ENCODE data around the gene ZNF784. TPM values are rescaled to one million over a fixed set of nuclear protein-coding genes. Genes with fewer than 3 reads are reported as not detected.

Gene ZNF784
- total and polyA plus RNA-seq, 2 of the 13 experiments (the other 11 are each of a cell fraction or from before 2014, with no cell fraction given): 4.1 to 4.2 TPM

- TF ChIP-seq MNT (IDR thresholded peaks at IDR 0.05) (peak; percentile 19; the same call in 1 of the 2 replicates), MXI1 (IDR thresholded peaks at IDR 0.05; ENCODE audit: borderline replicate concordance, low read depth, low read length) (peak; percentile 88; the same call in 2 of the 3 replicates), NCOR1 (IDR thresholded peaks at IDR 0.05; ENCODE audit: borderline replicate concordance, low read length) (no peak; the same call in 1 of the 2 replicates), NR2C2 (CRISPR knock-in tag; IDR thresholded peaks at IDR 0.05; ENCODE audit: borderline replicate concordance) (peak; percentile 67), GTF2F1 (IDR thresholded peaks at IDR 0.05; ENCODE audit: low read length) (no peak), ZC3H4 (CRISPR knock-in tag; IDR thresholded peaks at IDR 0.05; ENCODE audit: borderline replicate concordance) (no peak), STAT5B (CRISPR knock-in tag; IDR thresholded peaks at IDR 0.05) (0 out of 2 replicates have a peak, but pooled peaks have one; percentile 19), ZNF274 (CRISPR knock-in tag; IDR thresholded peaks at IDR 0.05) (no peak), ZNF264 (CRISPR knock-in tag; IDR thresholded peaks at IDR 0.05) (no peak), POGZ (CRISPR knock-in tag; IDR thresholded peaks at IDR 0.05) (0 out of 2 replicates have a peak, but pooled peaks have one; percentile 40), HNRNPK (IDR thresholded peaks at IDR 0.05; ENCODE audit: low read depth, low read length, poor library complexity, severe bottlenecking) (no peak), ZNF547 (CRISPR knock-in tag; IDR thresholded peaks at IDR 0.05) (no peak; the same call in 1 of the 2 replicates), PBX3 (CRISPR knock-in tag; IDR thresholded peaks at IDR 0.05; ENCODE audit: borderline replicate concordance) (no peak), ZNF577 (CRISPR knock-in tag; IDR thresholded peaks at IDR 0.05; ENCODE audit: borderline replicate concordance, low read depth) (no peak)
- TF ChIP-seq, protein P1, sequence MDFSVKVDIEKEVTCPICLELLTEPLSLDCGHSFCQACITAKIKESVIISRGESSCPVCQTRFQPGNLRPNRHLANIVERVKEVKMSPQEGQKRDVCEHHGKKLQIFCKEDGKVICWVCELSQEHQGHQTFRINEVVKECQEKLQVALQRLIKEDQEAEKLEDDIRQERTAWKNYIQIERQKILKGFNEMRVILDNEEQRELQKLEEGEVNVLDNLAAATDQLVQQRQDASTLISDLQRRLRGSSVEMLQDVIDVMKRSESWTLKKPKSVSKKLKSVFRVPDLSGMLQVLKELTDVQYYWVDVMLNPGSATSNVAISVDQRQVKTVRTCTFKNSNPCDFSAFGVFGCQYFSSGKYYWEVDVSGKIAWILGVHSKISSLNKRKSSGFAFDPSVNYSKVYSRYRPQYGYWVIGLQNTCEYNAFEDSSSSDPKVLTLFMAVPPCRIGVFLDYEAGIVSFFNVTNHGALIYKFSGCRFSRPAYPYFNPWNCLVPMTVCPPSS (IDR thresholded peaks at IDR 0.05): no peak
- TF ChIP-seq, protein P2, sequence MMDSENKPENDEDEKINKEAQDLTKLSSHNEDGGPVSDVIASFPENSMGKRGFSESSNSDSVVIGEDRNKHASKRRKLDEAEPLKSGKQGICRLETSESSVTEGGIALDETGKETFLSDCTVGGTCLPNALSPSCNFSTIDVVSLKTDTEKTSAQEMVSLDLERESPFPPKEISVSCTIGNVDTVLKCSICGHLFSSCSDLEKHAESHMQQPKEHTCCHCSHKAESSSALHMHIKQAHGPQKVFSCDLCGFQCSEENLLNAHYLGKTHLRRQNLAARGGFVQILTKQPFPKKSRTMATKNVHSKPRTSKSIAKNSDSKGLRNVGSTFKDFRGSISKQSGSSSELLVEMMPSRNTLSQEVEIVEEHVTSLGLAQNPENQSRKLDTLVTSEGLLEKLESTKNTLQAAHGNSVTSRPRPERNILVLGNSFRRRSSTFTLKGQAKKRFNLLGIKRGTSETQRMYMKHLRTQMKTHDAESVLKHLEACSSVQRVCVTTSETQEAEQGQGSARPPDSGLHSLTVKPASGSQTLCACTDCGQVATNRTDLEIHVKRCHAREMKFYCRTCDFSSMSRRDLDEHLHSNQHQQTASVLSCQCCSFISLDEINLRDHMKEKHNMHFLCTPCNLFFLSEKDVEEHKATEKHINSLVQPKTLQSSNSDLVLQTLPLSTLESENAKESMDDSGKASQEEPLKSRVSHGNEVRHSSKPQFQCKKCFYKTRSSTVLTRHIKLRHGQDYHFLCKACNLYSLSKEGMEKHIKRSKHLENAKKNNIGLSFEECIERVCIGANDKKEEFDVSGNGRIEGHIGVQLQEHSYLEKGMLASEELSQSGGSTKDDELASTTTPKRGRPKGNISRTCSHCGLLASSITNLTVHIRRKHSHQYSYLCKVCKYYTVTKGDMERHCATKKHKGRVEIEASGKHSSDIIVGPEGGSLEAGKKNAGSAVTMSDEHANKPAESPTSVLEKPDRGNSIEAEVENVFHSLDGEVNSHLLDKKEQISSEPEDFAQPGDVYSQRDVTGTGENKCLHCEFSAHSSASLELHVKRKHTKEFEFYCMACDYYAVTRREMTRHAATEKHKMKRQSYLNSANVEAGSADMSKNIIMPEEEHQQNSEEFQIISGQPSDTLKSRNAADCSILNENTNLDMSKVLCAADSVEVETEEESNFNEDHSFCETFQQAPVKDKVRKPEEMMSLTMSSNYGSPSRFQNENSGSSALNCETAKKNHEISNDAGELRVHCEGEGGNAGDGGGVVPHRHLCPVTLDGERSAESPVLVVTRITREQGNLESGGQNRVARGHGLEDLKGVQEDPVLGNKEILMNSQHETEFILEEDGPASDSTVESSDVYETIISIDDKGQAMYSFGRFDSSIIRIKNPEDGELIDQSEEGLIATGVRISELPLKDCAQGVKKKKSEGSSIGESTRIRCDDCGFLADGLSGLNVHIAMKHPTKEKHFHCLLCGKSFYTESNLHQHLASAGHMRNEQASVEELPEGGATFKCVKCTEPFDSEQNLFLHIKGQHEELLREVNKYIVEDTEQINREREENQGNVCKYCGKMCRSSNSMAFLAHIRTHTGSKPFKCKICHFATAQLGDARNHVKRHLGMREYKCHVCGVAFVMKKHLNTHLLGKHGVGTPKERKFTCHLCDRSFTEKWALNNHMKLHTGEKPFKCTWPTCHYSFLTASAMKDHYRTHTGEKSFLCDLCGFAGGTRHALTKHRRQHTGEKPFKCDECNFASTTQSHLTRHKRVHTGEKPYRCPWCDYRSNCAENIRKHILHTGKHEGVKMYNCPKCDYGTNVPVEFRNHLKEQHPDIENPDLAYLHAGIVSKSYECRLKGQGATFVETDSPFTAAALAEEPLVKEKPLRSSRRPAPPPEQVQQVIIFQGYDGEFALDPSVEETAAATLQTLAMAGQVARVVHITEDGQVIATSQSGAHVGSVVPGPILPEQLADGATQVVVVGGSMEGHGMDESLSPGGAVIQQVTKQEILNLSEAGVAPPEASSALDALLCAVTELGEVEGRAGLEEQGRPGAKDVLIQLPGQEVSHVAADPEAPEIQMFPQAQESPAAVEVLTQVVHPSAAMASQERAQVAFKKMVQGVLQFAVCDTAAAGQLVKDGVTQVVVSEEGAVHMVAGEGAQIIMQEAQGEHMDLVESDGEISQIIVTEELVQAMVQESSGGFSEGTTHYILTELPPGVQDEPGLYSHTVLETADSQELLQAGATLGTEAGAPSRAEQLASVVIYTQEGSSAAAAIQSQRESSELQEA (CRISPR knock-in tag; IDR thresholded peaks at IDR 0.05; ENCODE audit: not compliant biosample characterization): no peak
Observed at GRCh38 chr19:55643003-55643886, 18.9 kb upstream of the ZNF784 start, which contains the start of gene ZNF581 (continued).

Data from HepG2 (cell line).